HG03565 (cell line): ENCODE results near the gene PRPF31.
A peak's percentile ranks its signal among the peaks of the same experiment; 100 is the strongest.

ENCODE experiments used
- ATAC-seq: cut with Tn5 transposase; IDR thresholded peaks from one replicate; pipeline ENCODE4 v1.9.1; 2021; ENCODE audit warnings: mild to moderate bottlenecking, moderate library complexity; ENCODE audit not compliant: unreplicated experiment

PRPF31 gene

GRCh38 chr19:54107876-54108490 lies 7.6 kb upstream of the PRPF31 start:
- no peak for ATAC-seq

- ATAC-seq, result no peak
These were observed 7.1 kb upstream of the PRPF31 start for GRCh38 chr19:54108496-54108895.

DNA sequence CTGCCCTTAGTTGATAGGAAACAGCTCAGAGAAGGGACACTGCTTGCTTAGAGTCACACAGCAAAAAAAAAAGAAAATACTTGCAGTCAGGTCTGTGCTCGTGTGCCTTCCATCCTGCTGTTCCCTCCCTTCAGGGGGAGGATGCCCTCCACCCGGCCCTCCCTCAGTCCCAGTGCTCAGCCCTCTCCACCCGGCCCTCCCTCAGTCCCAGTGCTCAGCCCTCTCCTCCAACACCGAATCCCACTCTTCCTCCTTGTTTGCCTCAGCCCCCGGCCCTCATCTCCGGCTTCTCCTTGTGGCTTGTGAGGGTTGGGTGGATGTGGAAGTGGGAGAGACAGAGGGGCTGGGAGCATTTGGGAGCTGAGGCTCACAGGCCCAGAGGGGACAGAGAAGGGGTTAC lies 5.9 kb upstream of the PRPF31 start:
- no peak for ATAC-seq

DNA sequence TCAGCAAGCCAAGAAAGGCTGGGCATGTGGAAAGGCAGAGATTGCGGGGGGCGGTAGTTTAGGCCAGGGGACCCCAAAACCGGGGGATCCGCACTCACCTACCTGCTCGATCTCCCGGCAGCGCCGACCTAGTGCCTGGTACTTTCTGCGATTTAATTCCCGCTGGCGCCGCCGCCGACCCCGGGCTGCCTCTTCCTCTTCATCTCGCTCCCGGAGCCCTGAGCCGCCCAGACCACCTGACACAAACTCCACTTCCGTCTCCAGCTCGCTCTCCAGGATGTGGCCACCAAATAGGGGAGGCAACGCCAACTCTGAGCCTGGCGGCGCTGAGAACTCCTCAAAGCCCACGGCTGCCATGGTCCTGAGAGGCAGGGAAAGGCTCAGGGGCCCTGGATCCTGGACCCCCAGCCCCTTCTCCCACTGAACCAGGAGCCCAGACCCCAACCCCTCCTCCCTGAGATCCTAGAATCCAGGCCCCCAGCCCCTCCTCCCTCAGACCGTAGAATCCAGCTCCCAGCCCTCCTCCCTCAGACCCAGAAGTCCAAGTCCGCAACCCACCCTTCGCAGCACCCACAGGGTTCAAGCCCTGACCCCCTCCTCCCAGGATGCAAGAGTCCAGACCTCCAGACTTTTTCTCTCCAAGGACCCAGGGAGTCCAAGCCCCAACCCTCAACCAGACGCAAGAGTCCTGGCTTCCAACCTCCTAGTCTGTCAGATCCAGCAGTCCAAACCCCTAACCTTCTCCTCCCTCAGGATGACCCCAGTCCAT lies 1.0 kb upstream of the PRPF31 start:
- no peak for ATAC-seq

GRCh38 chr19:54121259-54121658 lies 5.7 kb downstream of the PRPF31 start:
- no peak for ATAC-seq

DNA sequence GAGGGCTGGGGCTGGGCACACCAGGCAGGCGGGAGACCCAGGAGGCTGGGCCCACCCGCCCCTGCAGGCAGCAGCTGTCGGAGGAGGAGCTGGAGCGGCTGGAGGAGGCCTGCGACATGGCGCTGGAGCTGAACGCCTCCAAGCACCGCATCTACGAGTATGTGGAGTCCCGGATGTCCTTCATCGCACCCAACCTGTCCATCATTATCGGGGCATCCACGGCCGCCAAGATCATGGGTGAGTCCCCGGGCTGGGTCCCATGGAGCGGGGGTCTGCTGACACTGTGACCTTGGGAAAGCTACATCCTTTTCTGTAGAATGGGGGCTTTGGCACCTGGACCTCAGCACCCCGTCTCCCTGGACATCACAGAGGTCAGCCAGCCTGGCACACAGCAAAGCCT lies 8.1 kb downstream of the PRPF31 start:
- no peak for ATAC-seq

GRCh38 chr19:54124393-54124792 lies 8.8 kb downstream of the PRPF31 start:
- ATAC-seq, result no peak

GRCh38 chr19:54125713-54126112 lies 10.2 kb downstream of the PRPF31 start:
- no peak for ATAC-seq

DNA sequence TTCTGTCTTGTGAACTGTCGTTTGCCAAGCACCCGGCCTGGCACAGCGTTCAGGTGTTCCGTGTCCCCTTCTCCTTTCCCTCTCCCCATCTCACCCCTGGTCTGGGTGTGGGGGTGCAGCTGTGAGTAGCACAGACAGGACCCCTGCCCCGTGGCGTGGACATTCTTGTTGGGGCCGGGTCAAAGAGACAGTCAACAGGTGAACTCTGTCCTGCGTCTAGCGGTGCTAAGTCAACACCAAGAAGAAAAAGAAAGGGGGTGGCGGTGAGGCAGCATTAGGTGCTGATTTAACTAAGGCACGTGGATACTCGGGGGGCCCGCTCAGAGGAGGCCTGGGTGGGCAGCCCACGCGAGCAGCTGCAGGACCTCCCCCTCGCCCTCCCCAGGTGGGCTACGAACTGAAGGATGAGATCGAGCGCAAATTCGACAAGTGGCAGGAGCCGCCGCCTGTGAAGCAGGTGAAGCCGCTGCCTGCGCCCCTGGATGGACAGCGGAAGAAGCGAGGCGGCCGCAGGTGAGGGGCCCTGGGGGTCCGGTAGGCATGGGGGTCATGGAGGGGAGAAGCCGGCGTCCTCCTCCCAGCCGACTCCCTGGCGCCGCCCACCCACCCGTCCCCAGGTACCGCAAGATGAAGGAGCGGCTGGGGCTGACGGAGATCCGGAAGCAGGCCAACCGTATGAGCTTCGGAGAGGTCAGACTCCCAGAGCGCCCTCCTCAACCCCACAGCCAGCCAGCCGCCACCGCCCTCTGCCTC lies 12.3 kb downstream of the PRPF31 start:
- no peak for ATAC-seq

DNA sequence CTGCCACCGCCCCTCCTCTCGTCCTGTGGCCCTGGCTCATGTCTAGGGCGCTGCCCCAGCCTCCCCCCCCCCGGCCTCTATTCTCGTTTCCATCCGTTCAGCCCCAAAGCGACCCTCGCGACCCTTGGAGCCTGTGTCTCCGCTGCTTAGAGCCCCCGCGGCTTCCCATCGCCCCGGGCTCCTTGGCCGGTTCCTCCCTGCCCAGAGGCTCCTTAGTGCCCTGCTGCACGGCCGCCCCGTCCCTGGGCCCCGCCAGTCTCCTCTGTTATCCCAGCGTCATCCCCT lies 12.8 kb downstream of the PRPF31 start:
- no peak for ATAC-seq

DNA sequence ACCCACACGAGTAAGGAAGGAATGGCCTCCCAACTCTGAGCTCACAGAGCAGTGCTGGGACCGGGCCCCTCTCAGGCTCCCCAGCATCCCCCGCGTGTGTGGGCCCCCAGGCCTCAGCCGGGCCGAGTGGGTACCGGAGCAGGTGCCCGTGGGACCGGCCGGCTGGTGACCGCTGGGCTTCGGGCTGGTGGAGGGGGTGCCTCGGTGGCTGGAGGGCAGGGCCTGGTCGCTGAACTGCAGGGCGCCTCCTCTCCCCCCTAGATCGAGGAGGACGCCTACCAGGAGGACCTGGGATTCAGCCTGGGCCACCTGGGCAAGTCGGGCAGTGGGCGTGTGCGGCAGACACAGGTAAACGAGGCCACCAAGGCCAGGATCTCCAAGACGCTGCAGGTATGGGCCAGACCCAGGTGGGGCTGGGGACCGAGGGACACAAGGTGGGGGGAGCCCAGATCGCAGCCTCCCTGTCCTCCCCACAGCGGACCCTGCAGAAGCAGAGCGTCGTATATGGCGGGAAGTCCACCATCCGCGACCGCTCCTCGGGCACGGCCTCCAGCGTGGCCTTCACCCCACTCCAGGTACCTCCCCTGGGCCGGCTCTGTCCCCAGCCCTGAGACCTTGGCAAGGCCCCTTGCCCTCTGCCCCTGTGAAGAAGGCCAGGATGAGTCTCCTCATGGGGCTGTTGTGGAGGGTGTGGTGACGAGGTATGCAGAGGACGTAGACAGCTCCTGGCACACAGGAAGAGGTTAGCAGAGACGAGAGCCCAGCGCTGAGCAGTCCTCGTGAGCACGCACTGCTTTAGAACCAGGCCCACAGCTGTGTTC lies 13.5 kb downstream of the PRPF31 start:
- no peak for ATAC-seq

GRCh38 chr19:54129617-54129996 lies 14.1 kb downstream of the PRPF31 start:
- no peak for ATAC-seq

- ATAC-seq, result no peak
These were observed 17.9 kb downstream of the PRPF31 start for GRCh38 chr19:54133312-54133956.

DNA sequence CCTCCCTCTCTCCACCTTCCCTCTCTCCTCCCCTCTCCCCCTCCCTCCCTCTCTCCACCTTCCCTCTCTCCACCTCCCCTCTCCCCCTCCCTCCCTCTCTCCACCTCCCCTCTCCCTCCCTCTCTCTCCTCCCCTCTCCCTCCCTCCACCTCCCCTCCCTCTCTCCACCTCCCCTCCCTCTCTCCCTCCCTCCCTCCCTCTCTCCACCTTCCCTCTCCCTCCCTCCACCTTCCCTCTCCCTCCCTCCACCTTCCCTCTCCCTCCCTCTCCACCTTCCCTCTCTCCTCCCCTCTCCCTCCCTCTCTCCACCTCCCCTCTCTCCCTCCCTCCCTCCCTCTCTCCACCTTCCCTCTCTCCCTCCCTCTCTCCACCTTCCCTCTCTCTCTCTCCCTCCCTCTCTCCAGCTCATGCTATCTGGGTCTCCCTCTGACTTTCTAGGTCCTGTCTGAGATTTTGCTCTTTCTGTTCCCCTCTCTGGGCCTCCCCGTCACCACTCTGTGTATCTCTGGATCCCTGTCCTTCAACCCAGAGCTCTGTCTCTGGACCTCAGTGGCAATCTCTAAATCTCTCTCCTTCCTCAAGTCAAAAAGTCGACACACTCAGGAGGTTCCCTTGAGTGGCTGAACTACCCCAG lies 18.5 kb downstream of the PRPF31 start:
- no peak for ATAC-seq

DNA sequence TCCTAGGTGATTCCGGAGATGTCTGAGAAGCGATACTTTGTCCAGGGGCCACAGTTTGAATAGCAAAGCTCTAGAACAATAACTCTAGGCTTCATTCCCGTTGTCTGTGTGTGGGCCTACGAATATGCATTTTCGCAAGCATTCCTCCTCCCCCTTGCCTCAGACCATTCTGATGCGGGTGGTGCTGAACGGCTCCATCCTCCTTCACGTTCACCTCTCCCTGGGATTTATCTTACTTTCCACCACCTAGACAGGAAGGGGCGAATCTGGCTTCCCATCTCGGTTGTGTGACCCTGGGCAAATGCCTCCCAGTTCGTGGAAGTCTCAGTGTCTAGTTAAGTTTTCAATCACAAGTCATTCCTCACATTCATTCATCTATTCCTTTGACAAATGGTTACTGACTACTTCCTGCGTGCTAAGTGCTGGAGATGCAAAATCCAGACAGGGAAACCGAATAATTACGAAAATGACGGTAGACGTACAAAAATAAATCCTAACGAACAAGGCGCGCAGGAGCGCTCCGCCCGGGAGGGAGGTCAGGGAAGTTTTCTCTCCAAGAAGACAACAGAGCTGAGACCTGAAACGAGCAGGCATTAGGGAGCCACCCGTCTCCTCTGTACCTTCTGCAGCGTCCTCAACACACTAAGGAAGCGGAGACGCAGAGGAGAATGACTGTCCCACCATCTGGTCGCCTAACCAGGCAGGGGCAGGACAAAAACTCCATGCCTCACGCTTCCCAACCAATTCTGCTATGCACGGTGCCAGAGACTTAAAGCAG lies 20.7 kb downstream of the PRPF31 start:
- no peak for ATAC-seq

DNA sequence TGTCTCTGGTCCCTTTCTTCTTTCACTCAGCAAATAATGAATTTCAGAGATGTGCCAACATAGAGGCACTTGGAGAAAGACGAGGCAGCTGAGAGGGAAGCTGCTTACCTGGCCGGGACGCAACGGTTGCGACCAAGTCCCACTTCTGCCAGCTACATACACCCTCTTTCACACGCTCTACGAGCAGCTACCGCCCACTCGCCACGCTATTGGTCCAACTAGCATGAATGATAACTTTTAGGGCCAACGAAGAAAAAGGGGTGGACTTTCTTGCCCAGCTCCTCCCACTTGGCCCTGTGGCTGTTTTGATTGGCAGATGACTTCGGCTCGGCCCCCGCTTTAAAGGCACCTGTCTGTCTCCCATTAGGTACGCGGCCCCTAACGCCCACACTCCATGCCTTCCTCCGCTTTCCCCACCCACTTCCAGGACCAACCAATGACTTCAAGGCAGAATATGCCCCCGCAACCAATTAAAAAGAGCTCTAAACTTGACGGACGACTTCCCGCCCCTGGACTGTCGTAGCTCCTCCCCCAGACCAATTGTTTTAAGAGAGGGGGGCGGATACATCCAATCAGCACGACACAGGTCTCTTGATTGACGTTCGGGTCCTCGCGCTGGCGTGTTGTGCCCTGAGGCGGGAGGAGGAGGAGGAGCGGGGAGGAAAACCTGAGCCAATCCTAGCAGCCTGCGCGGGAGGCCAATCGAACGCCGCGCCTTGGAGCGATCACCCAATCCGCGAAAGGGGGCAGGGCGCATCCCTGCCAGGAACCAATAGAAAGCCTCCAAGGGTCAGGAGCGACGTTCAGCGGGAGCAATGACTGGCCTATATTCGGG lies 21.5 kb downstream of the PRPF31 start:
- ATAC-seq, result peak; percentile 73

DNA sequence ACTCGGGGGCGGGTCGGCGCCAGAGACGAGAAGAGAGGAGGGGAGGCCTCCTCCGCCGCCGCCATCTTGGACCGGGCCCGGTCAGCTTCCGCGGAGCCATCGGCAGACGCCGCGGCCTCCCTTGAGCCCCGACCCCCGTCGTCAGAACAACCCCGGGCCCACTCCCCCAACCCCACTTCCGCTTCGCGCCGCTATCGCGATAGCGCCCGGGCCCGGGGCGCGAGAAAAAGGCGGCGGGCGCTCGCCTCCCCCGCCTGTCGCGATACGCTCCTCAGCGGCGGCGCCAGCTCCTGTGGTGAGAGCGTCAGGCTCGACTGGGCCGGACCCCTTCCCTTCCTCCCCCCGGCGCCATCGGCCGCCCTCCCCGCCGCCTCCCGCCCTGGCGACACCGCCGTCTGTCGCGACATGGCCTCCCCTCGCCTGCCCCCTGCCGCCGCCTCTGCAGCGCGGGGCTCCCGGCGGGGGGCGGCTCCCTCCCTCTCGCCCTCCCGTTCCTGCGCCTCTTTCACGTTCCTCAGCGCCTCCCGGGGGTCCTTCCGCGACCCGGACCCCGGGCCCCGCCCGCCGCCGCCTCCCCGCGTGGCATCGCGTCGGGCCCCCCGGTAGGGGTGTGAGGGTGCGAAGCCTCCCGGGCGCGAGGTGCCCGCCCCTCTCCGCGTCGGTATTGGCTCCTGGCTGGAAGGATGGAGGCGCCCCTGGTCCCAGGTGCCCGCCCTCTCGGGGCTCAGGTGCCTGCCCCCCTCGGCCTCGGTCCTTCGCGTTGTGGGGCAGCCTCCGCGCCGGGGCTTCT lies 22.3 kb downstream of the PRPF31 start, which contains the start of gene CNOT3:
CNOT3 (plus strand) TSS at position 64 of the 790 bp plus-strand sequence. CDS start 5,217 bp downstream, outside the sequence.
- no peak for ATAC-seq
